ENCODE results near the gene ME1. TPM values are rescaled to one million over a fixed set of nuclear protein-coding genes. Genes with fewer than 3 reads are reported as not detected.
A peak's percentile ranks its signal among the peaks of the same experiment; 100 is the strongest.

The ME1 gene
- total and polyA plus RNA-seq, 8 donors, result 5.2 to 31.7 (median 12.7) TPM

DNA sequence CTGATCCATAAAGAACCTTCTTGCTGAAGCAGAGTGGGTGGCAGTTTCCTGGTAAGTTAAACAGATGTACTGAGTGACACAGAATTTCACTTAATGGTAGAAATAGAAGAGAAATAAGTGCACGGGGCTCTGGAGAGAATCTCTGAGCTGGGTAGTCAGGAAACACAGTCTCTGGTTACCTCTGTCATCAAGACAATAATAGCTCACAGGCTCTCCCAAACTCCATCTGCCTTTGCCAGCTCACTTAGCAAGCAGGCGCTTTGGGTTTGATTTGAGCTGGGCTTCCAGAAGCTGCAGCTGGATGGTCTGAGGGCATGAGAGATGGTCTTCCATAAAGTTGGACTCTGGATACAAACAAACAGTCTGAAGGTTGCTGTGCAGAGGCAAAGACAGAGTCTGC lies 41.9 kb upstream of the ME1 start:
- Histone ChIP-seq H3K4me3 (no peak overlapping the region), H3K4me1 (no peaks in the 10 kb centered on the region), H3K36me3 (no peaks in the 10 kb centered on the region), H3K27ac (no peak overlapping the region), H3K9me3 (no peaks in the 10 kb centered on the region), H3K27me3 (no peaks in the 10 kb centered on the region)
- no peak for DNase-seq
- TF ChIP-seq EP300 (IDR thresholded peaks at IDR 0.05) (no peak), POLR2A (IDR thresholded peaks at IDR 0.05) (no peak), POLR2AphosphoS5 (IDR thresholded peaks at IDR 0.05) (no peak)
- TF ChIP-seq, protein P1, sequence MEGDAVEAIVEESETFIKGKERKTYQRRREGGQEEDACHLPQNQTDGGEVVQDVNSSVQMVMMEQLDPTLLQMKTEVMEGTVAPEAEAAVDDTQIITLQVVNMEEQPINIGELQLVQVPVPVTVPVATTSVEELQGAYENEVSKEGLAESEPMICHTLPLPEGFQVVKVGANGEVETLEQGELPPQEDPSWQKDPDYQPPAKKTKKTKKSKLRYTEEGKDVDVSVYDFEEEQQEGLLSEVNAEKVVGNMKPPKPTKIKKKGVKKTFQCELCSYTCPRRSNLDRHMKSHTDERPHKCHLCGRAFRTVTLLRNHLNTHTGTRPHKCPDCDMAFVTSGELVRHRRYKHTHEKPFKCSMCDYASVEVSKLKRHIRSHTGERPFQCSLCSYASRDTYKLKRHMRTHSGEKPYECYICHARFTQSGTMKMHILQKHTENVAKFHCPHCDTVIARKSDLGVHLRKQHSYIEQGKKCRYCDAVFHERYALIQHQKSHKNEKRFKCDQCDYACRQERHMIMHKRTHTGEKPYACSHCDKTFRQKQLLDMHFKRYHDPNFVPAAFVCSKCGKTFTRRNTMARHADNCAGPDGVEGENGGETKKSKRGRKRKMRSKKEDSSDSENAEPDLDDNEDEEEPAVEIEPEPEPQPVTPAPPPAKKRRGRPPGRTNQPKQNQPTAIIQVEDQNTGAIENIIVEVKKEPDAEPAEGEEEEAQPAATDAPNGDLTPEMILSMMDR (IDR thresholded peaks at IDR 0.05), result no peak
- 75 to 94% (median 82%) methylated on average over 2 of the region's 2 CpGs for WGBS, 5 donors
- intact Hi-C loops (cut with DNase I; ENCODE audit: low total_unique reads), result no loop called here

- intact Hi-C loops (cut with DNase I; ENCODE audit: low total_unique reads), result no loop called here
- Histone ChIP-seq H3K4me3 (no peak overlapping the region), H3K27me3 (no peaks in the 10 kb centered on the region), H3K36me3 (no peaks in the 10 kb centered on the region), H3K27ac (no peak overlapping the region), H3K4me1 (no peaks in the 10 kb centered on the region), H3K9me3 (no peaks in the 10 kb centered on the region)
- 88 to 96% (median 92%) methylated on average over 3 of the region's 3 CpGs for WGBS, 5 donors
- no peak for DNase-seq
- no peak for TF ChIP-seq POLR2AphosphoS5 (IDR thresholded peaks at IDR 0.05)
- no peak for TF ChIP-seq EP300 (IDR thresholded peaks at IDR 0.05)
- TF ChIP-seq, protein P1 (IDR thresholded peaks at IDR 0.05), result no peak
- TF ChIP-seq POLR2A (IDR thresholded peaks at IDR 0.05), result no peak
Observed at GRCh38 chr6:83470587-83470986, 39.7 kb upstream of the ME1 start.

GRCh38 chr6:83470001-83470400 lies 39.1 kb upstream of the ME1 start:
- H3K36me3 ChIP-seq, result no peaks in the 10 kb centered on the region
- DNase-seq, result no peak
- WGBS, 5 donors, result 74 to 79% (median 77%) methylated on average over 4 of the region's 4 CpGs
- no peaks in the 10 kb centered on the region for H3K4me1 ChIP-seq
- intact Hi-C loops (cut with DNase I; ENCODE audit: low total_unique reads), result no loop called here
- no peaks in the 10 kb centered on the region for H3K9me3 ChIP-seq
- H3K4me3 ChIP-seq, result no peak overlapping the region
- TF ChIP-seq EP300 (IDR thresholded peaks at IDR 0.05) (no peak), POLR2AphosphoS5 (IDR thresholded peaks at IDR 0.05) (no peak)
- H3K27me3 ChIP-seq, result no peaks in the 10 kb centered on the region
- no peak overlapping the region for H3K27ac ChIP-seq

DNA sequence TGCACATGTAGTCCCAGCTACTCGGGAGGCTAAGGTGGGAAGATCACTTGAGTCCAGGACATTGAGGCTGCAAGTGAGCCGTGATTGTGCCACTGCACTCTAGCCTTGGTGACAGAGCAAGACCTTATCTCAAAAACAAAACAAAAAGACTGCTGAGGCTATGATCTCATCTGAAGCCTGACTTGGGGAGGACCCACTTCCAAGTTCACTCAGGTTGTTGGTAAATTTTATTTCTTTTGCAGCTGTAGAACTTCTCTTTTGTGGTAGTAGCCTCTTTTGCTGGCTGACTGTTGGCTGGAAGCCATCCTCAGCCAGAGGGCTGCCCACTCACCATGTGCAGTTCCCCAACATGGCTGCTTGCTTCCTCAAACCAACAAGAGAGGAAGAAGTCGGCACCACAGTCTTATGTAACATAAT lies 36.8 kb upstream of the ME1 start:
- Histone ChIP-seq H3K27ac (no peak overlapping the region), H3K4me1 (no peaks in the 10 kb centered on the region), H3K4me3 (no peak overlapping the region), H3K36me3 (no peaks in the 10 kb centered on the region), H3K27me3 (no peaks in the 10 kb centered on the region), H3K9me3 (no peaks in the 10 kb centered on the region)
- intact Hi-C loops (cut with DNase I; ENCODE audit: low total_unique reads), result no loop called here
- WGBS, 5 donors, result 59 to 84% (median 69%) methylated on average over 3 of the region's 3 CpGs
- DNase-seq, result peak in 1 of 2 donors; percentile 8
- TF ChIP-seq POLR2A (IDR thresholded peaks at IDR 0.05) (no peak), POLR2AphosphoS5 (IDR thresholded peaks at IDR 0.05) (no peak), EP300 (IDR thresholded peaks at IDR 0.05) (no peak)
- TF ChIP-seq, protein P1 (IDR thresholded peaks at IDR 0.05), result no peak

DNA sequence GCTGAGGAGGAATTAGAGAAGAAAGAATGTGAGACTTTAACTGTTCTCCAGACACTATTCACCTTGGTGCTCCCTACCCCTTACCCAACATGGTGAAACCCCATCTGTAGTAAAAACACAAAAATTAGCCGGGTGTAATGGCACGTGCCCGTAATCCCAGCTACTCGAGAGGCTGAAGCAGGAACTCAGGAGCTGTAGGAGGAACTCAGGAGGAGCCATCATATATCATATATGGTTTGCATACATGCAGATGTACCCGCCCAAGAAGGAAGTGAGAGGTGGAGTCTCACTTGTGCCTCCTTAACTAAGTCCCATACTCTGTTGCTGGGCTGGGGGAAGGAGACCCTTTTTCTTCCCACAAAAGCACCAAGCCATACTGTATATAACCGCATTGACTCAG lies 35.5 kb upstream of the ME1 start:
- H3K9me3 ChIP-seq, result no peaks in the 10 kb centered on the region
- no peaks in the 10 kb centered on the region for H3K4me1 ChIP-seq
- H3K27me3 ChIP-seq, result no peaks in the 10 kb centered on the region
- intact Hi-C loops (cut with DNase I; ENCODE audit: low total_unique reads), result no loop called here
- WGBS, 5 donors, result 82 to 91% (median 90%) methylated on average over 6 of the region's 6 CpGs
- TF ChIP-seq EP300 (IDR thresholded peaks at IDR 0.05) (no peak), POLR2A (IDR thresholded peaks at IDR 0.05) (no peak), POLR2AphosphoS5 (IDR thresholded peaks at IDR 0.05) (no peak)
- TF ChIP-seq, protein P1 (IDR thresholded peaks at IDR 0.05), result no peak
- no peak overlapping the region for H3K27ac ChIP-seq
- no peak for DNase-seq
- H3K4me3 ChIP-seq, result no peak overlapping the region
- H3K36me3 ChIP-seq, result no peaks in the 10 kb centered on the region

All from stomach (tissue), 9 donors.